NB4 (cell line): ENCODE measurements around the gene FASLG.

Experiments
- DNase-seq: peaks from one replicate; pipeline ENCODE4 v3.0.0; 2010; ENCODE audit warnings: low read depth
- H3K4me3 ChIP-seq: one replicate; pipeline ENCODE4 v1.5.1; 2011; ENCODE audit warnings: mild to moderate bottlenecking, low read depth, low read length, moderate library complexity
- CTCF ChIP-seq: IDR thresholded peaks from one replicate; pipeline ENCODE4 v1.5.1; 2012; ENCODE audit warnings: low read depth, low read length
- MAX ChIP-seq: IDR thresholded peaks from 2 replicates; pipeline ENCODE4 v1.6.1; 2011; ENCODE audit warnings: low read depth, low read length
- MYC ChIP-seq: IDR thresholded peaks from 2 replicates; pipeline ENCODE4 v1.6.1; 2011; ENCODE audit warnings: low read depth, low read length
- POLR2A ChIP-seq: IDR thresholded peaks from 2 replicates; pipeline ENCODE4 v1.6.1; 2011; ENCODE audit warnings: mild to moderate bottlenecking; ENCODE audit not compliant: insufficient read length; ENCODE audit errors: extremely low read depth

Gene FASLG

GRCh38 chr1:172674831-172675613 is 16.1 kb downstream of the FASLG start:
- no peak for TF ChIP-seq POLR2A
- TF ChIP-seq MYC, result no peak
- no peak for TF ChIP-seq CTCF
- TF ChIP-seq MAX, result no peak

GRCh38 chr1:172679000-172679772 is 20.3 kb downstream of the FASLG start:
- no peak overlapping the region for H3K4me3 ChIP-seq
- TF ChIP-seq CTCF (no peak), MAX (no peak), MYC (no peak), POLR2A (no peak)
- DNase-seq, result no peak

More at GRCh38 chr1:172674831-172675613, 16.1 kb downstream of the FASLG start:
- H3K4me3 ChIP-seq, result no peak overlapping the region
- DNase-seq, result no peak

- DNase-seq, result no peak
- H3K4me3 ChIP-seq, result no peak overlapping the region
- TF ChIP-seq MYC, result no peak
- no peak for TF ChIP-seq MAX
- TF ChIP-seq POLR2A, result no peak
- no peak for TF ChIP-seq CTCF
Observed at GRCh38 chr1:172680244-172680643, 21.3 kb downstream of the FASLG start.

- H3K4me3 ChIP-seq, result no peak overlapping the region
- DNase-seq, result no peak
- TF ChIP-seq MYC (no peak), CTCF (no peak), MAX (no peak), POLR2A (no peak)
Observed at GRCh38 chr1:172680733-172681275, 21.9 kb downstream of the FASLG start.

- DNase-seq, result no peak
- no peak for TF ChIP-seq POLR2A
- TF ChIP-seq MYC, result no peak
- no peak for TF ChIP-seq MAX
- TF ChIP-seq CTCF, result no peak
- no peak overlapping the region for H3K4me3 ChIP-seq
Observed at GRCh38 chr1:172682812-172683211, 23.9 kb downstream of the FASLG start.
